Right forelimb (tissue), 1 donor: Measurements from ENCODE around the gene QDPR.

Experiments
- DNase-seq: peaks from one replicate; pipeline ENCODE4 v3.0.0-alpha.2; 2018

QDPR gene

GRCh38 chr4:17526695-17527477, 15.0 kb upstream of the QDPR start:
- no peak for DNase-seq

- no peak for DNase-seq
Observed at GRCh38 chr4:17523662-17524061, 11.8 kb upstream of the QDPR start.

GRCh38 chr4:17521595-17521994, 9.7 kb upstream of the QDPR start:
- DNase-seq = no peak

GRCh38 chr4:17517664-17518063, 5.8 kb upstream of the QDPR start:
- DNase-seq = no peak

GRCh38 chr4:17516980-17517379, 5.1 kb upstream of the QDPR start:
- no peak for DNase-seq

- DNase-seq = no peak
Observed at GRCh38 chr4:17515445-17516407, 3.8 kb upstream of the QDPR start.

GRCh38 chr4:17514865-17515264, 3.0 kb upstream of the QDPR start, which contains the start of gene CLRN2:
CLRN2 (plus strand) TSS chr4:17515165; CDS start chr4:17515267, 102 bp downstream.
- no peak for DNase-seq

GRCh38 chr4:17512973-17513665, 1.2 kb upstream of the QDPR start:
- DNase-seq = no peak

GRCh38 chr4:17511509-17511949, 361 bp downstream of the QDPR start:
- DNase-seq = peak; percentile 66

GRCh38 chr4:17511051-17511450, 839 bp downstream of the QDPR start:
- no peak for DNase-seq

- no peak for DNase-seq
Observed at GRCh38 chr4:17510582-17510981, 1.3 kb downstream of the QDPR start.

GRCh38 chr4:17504081-17504480, 7.8 kb downstream of the QDPR start:
- no peak for DNase-seq

- no peak for DNase-seq
Observed at GRCh38 chr4:17502756-17503155, 9.1 kb downstream of the QDPR start.

- no peak for DNase-seq
Observed at GRCh38 chr4:17500574-17500973, 11.3 kb downstream of the QDPR start.

GRCh38 chr4:17497890-17498523, 13.9 kb downstream of the QDPR start:
- no peak for DNase-seq

GRCh38 chr4:17494258-17495190, 17.4 kb downstream of the QDPR start:
- DNase-seq = no peak

- no peak for DNase-seq
Observed at GRCh38 chr4:17493619-17494018, 18.3 kb downstream of the QDPR start.

GRCh38 chr4:17492876-17493275, 19.0 kb downstream of the QDPR start:
- DNase-seq = no peak

GRCh38 chr4:17492058-17492741, 19.7 kb downstream of the QDPR start:
- DNase-seq = no peak

GRCh38 chr4:17491196-17491595, 20.7 kb downstream of the QDPR start:
- DNase-seq = no peak

- no peak for DNase-seq
Observed at GRCh38 chr4:17490575-17491059, 21.3 kb downstream of the QDPR start.
